HEK293 (cell line): ENCODE results near the gene NEK1.

Experiments used
- CTCF ChIA-PET: fragments of 350-600 bp; formaldehyde crosslinking; extraction: SDS; loops from one replicate; lab custom pipeline; 2021; ENCODE audit warnings: antibody characterized with exemption; lab: Yijun Ruan, JAX
- POLR2A ChIA-PET: fragments of 300-600 bp; formaldehyde crosslinking; extraction: SDS; loops from one replicate; lab custom pipeline; 2020; ENCODE audit warnings: antibody characterized with exemption, inconsistent platforms; lab: Yijun Ruan, JAX
- H3K27ac ChIP-seq: fragments of 200-500 bp; sonication (Bioruptor generic); 2 replicates; pipeline ENCODE4 v1.5.1; 2014; ENCODE audit warnings: low read depth, low read length, control low read depth, inconsistent platforms; ENCODE audit errors: extremely low read depth
- H3K36me3 ChIP-seq, 2 experiments: fragments of 200-500 bp in 1 of 2; sonication (Bioruptor generic) in 1 of 2; 1 replicate in 1 of 2; 2 replicates in 1 of 2; pipeline ENCODE4 v1.5.1; 2014 to 2017; ENCODE audit warnings: inconsistent platforms in 2 of 2, low read length in 2 of 2; ENCODE audit not compliant: control insufficient read depth in 2 of 2, insufficient read depth in 1 of 2
- H3K4me1 ChIP-seq: fragments of 200-500 bp; sonication (Bioruptor generic); 2 replicates; pipeline ENCODE4 v1.5.1; 2014; ENCODE audit warnings: mild to moderate bottlenecking, low read length, inconsistent platforms; ENCODE audit not compliant: control insufficient read depth, insufficient read depth
- H3K4me3 ChIP-seq: 2 replicates; pipeline ENCODE4 v1.5.1; 2011; ENCODE audit warnings: low read depth, mild to moderate bottlenecking, control low read depth, low read length, moderate library complexity
- H3K9me3 ChIP-seq: fragments of 200-500 bp; sonication (Bioruptor generic); 2 replicates; pipeline ENCODE4 v1.5.1; 2014; ENCODE audit warnings: low read depth, low read length, inconsistent platforms; ENCODE audit not compliant: control insufficient read depth, insufficient read depth
- ATF2 ChIP-seq: fragments of 450-650 bp; formaldehyde crosslinking; IDR thresholded peaks from 2 replicates; pipeline ENCODE4 v1.5.1; 2016; ENCODE audit warnings: missing biosample characterization, missing genetic modification characterization, low read depth
- BCL6B ChIP-seq: fragments of 450-650 bp; formaldehyde crosslinking; IDR thresholded peaks from 2 replicates; pipeline ENCODE4 v1.5.1; 2017; ENCODE audit warnings: missing biosample characterization, missing genetic modification characterization
- FEZF1 ChIP-seq: fragments of 450-650 bp; formaldehyde crosslinking; IDR thresholded peaks from 2 replicates; pipeline ENCODE4 v1.5.1; 2016; ENCODE audit warnings: missing biosample characterization, missing genetic modification characterization
- GFI1B ChIP-seq: fragments of 450-650 bp; formaldehyde crosslinking; IDR thresholded peaks from 2 replicates; pipeline ENCODE4 v1.5.1; 2016; ENCODE audit warnings: missing biosample characterization, missing genetic modification characterization
- KLF7 ChIP-seq: fragments of 450-650 bp; formaldehyde crosslinking; IDR thresholded peaks from 2 replicates; pipeline ENCODE4 v1.5.1; 2016; ENCODE audit warnings: missing biosample characterization, missing genetic modification characterization, borderline replicate concordance
- SCRT1 ChIP-seq: fragments of 450-650 bp; formaldehyde crosslinking; IDR thresholded peaks from 2 replicates; pipeline ENCODE4 v1.5.1; 2016; ENCODE audit warnings: missing biosample characterization, missing genetic modification characterization, borderline replicate concordance
- YY2 ChIP-seq: fragments of 450-650 bp; formaldehyde crosslinking; IDR thresholded peaks from 2 replicates; pipeline ENCODE4 v1.5.1; 2016; ENCODE audit warnings: missing biosample characterization, missing genetic modification characterization
- ZBTB21 ChIP-seq: fragments of 450-650 bp; formaldehyde crosslinking; IDR thresholded peaks from 2 replicates; pipeline ENCODE4 v1.5.1; 2017; ENCODE audit warnings: missing biosample characterization, missing genetic modification characterization
- ZBTB7A ChIP-seq: fragments of 450-650 bp; formaldehyde crosslinking; IDR thresholded peaks from 2 replicates; pipeline ENCODE4 v1.5.1; 2016; ENCODE audit warnings: low read depth, missing biosample characterization, missing genetic modification characterization
- ZFHX2 ChIP-seq: fragments of 450-650 bp; formaldehyde crosslinking; conservative IDR thresholded peaks from 2 replicates; pipeline ENCODE4 v1.5.1; 2016; ENCODE audit warnings: missing biosample characterization, missing genetic modification characterization
- ZNF121 ChIP-seq: fragments of 450-650 bp; formaldehyde crosslinking; IDR thresholded peaks from 2 replicates; pipeline ENCODE4 v1.5.1; 2016; ENCODE audit warnings: missing biosample characterization, missing genetic modification characterization
- ZNF18 ChIP-seq: fragments of 450-650 bp; formaldehyde crosslinking; IDR thresholded peaks from 2 replicates; pipeline ENCODE4 v1.5.1; 2016; ENCODE audit warnings: missing biosample characterization, missing genetic modification characterization
- ZNF19 ChIP-seq: fragments of 450-650 bp; formaldehyde crosslinking; IDR thresholded peaks from 2 replicates; pipeline ENCODE4; 2016; ENCODE audit warnings: missing biosample characterization, missing genetic modification characterization, low read depth
- ZNF221 ChIP-seq: fragments of 450-650 bp; formaldehyde crosslinking; IDR thresholded peaks from 2 replicates; pipeline ENCODE4 v1.5.1; 2017; ENCODE audit warnings: missing biosample characterization, missing genetic modification characterization, borderline replicate concordance
- ZNF223 ChIP-seq: fragments of 450-650 bp; formaldehyde crosslinking; IDR thresholded peaks from 2 replicates; pipeline ENCODE4 v1.5.1; 2016; ENCODE audit warnings: missing biosample characterization, missing genetic modification characterization
- ZNF248 ChIP-seq: fragments of 450-650 bp; formaldehyde crosslinking; IDR thresholded peaks from 2 replicates; pipeline ENCODE4 v1.5.1; 2017; ENCODE audit warnings: missing biosample characterization, missing genetic modification characterization
- ZNF335 ChIP-seq: fragments of 450-650 bp; formaldehyde crosslinking; conservative IDR thresholded peaks from 2 replicates; pipeline ENCODE4 v1.5.1; 2016; ENCODE audit warnings: missing biosample characterization, missing genetic modification characterization
- ZNF433 ChIP-seq: fragments of 450-650 bp; formaldehyde crosslinking; IDR thresholded peaks from 2 replicates; pipeline ENCODE4 v1.5.1; 2016; ENCODE audit warnings: missing biosample characterization, missing genetic modification characterization, low read depth
- ZNF514 ChIP-seq: fragments of 450-650 bp; formaldehyde crosslinking; IDR thresholded peaks from 2 replicates; pipeline ENCODE4 v1.5.1; 2016; ENCODE audit warnings: missing biosample characterization, missing genetic modification characterization
- ZNF600 ChIP-seq: fragments of 450-650 bp; formaldehyde crosslinking; IDR thresholded peaks from 2 replicates; pipeline ENCODE4 v1.5.1; 2016; ENCODE audit warnings: missing biosample characterization, missing genetic modification characterization
- ZNF621 ChIP-seq: fragments of 450-650 bp; formaldehyde crosslinking; IDR thresholded peaks from 2 replicates; pipeline ENCODE4 v1.5.1; 2017; ENCODE audit warnings: missing biosample characterization, missing genetic modification characterization
- ZNF629 ChIP-seq: fragments of 450-650 bp; formaldehyde crosslinking; IDR thresholded peaks from 2 replicates; pipeline ENCODE4 v1.5.1; 2017; ENCODE audit warnings: missing biosample characterization, missing genetic modification characterization
- ZNF654 ChIP-seq: fragments of 450-650 bp; formaldehyde crosslinking; IDR thresholded peaks from 2 replicates; pipeline ENCODE4 v1.5.1; 2016; ENCODE audit warnings: low read depth, missing biosample characterization, missing genetic modification characterization
- ZNF664 ChIP-seq: fragments of 450-650 bp; formaldehyde crosslinking; IDR thresholded peaks from 2 replicates; pipeline ENCODE4 v1.5.1; 2016; ENCODE audit warnings: missing biosample characterization, missing genetic modification characterization
- ZNF677 ChIP-seq: fragments of 450-650 bp; IDR thresholded peaks from 2 replicates; pipeline ENCODE4 v1.5.0; 2018; ENCODE audit warnings: missing biosample characterization, mild to moderate bottlenecking, missing genetic modification characterization, moderate library complexity
- ZNF843 ChIP-seq: fragments of 450-650 bp; formaldehyde crosslinking; IDR thresholded peaks from 2 replicates; pipeline ENCODE4 v1.5.1; 2016; ENCODE audit warnings: missing biosample characterization, missing genetic modification characterization
- ZSCAN30 ChIP-seq: fragments of 450-650 bp; IDR thresholded peaks from 2 replicates; pipeline ENCODE4 v1.5.1; 2018; ENCODE audit warnings: missing biosample characterization, mild to moderate bottlenecking, missing genetic modification characterization, moderate library complexity
- ZXDB ChIP-seq: fragments of 450-650 bp; formaldehyde crosslinking; IDR thresholded peaks from 2 replicates; pipeline ENCODE4 v1.5.1; 2016; ENCODE audit warnings: missing biosample characterization, missing genetic modification characterization

Gene NEK1

GRCh38 chr4:169351872-169352271 lies 260.5 kb downstream of the NEK1 start:
- Histone ChIP-seq H3K9me3 (no peaks in the 10 kb centered on the region), H3K27ac (no peak overlapping the region), H3K36me3 (no peaks in the 10 kb centered on the region), H3K4me3 (no peak overlapping the region), H3K4me1 (no peaks in the 10 kb centered on the region)
- TF ChIP-seq BCL6B (tag by site-specific recombination) (no peak), ZNF621 (tag by site-specific recombination) (no peak), ZNF654 (tag by site-specific recombination) (no peak), ZNF664 (no peak), ZNF514 (tag by site-specific recombination) (no peak), ZNF629 (tag by site-specific recombination) (peak; percentile 81), ZNF433 (no peak), YY2 (tag by site-specific recombination) (0 out of 2 replicates have a peak, but pooled peaks have one; percentile 32), ZFHX2 (tag by site-specific recombination) (no peak), ZBTB7A (tag by site-specific recombination) (no peak), ZBTB21 (tag by site-specific recombination) (peak; percentile 69; the same call in 1 of the 2 replicates), ZXDB (tag by site-specific recombination) (peak; percentile 22; the same call in 1 of the 2 replicates), ZNF677 (tag by site-specific recombination) (no peak), KLF7 (tag by site-specific recombination) (no peak), ZNF335 (tag by site-specific recombination) (no peak), ZNF221 (no peak), ZNF121 (tag by site-specific recombination) (no peak), ZNF19 (tag by site-specific recombination) (no peak), ZNF223 (tag by site-specific recombination) (no peak), ZNF248 (tag by site-specific recombination) (no peak), ZNF843 (peak; percentile 25; the same call in 1 of the 2 replicates), SCRT1 (tag by site-specific recombination) (no peak), ZSCAN30 (tag by site-specific recombination) (no peak), GFI1B (tag by site-specific recombination) (no peak), ATF2 (tag by site-specific recombination) (peak; percentile 86), ZNF600 (tag by site-specific recombination) (no peak), ZNF18 (tag by site-specific recombination) (no peak), FEZF1 (tag by site-specific recombination) (peak; percentile 79)
- ChIA-PET POLR2A (no interaction called here), CTCF (no interaction called here)
